ENCODE results near the gene CASP6.
"Not testable (repeated sequence)": the region's sequence is repeated elsewhere in the genome, so short reads cannot be mapped to it uniquely, and the experiment has no call there.

CASP6 gene

DNA sequence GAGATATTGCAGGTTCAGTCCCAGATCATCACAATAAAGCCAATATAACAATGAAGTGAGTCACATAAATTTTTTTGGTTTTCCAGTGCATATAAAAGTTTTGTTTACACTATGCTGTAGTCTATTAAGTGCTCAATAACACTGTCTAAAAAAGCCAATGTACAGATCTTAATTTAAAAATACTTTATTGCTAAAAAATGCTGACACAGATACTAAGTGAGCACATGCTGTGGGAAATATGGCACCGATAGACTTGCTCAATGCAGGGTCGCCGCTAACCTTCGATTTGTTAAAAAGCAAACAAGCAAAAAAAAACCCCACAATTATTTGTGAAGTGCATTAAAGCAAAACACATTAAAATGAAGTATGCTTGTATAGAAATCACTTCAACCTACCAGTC, 16.4 kb upstream of the CASP6 start:
- DNase-seq (ENCODE audit: low read depth in 2 of 2), result no peak

DNA sequence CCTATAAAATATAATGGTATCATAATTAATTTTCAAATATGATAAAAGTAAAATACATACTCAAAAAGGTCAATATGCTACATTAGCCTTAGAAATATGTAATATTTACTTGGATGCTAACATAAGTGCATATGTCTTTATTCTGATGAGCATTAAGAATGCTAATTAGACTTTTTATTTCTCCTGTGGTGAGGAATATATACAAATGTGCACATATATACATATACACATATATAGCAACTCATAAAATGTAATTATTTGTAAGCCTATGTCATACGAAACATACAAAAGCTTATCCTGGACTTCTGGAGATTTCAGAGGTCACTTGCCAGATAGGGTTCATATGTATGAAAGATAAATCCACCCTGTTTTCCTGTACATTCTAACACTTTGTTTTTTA, 15.5 kb upstream of the CASP6 start:
- DNase-seq (ENCODE audit: low read depth in 2 of 2), result no peak

DNA sequence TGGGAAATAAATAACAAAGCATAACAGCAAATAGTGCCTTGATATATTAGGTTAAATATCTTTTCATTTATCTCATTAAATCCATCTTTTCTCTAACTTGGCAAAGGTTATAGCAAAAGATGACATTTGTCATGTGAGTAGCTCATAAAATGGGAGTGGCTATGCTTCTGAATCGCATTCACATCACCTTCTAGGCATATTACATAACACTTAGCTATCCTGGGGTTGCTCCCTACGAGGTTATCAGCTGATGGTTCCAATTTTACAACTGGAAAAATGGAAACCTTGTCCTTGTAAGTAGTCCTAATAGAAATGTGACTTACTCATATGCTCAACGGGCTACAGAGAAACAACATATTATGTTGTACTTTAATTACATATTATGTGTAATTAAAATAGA, 10.3 kb upstream of the CASP6 start:
- DNase-seq (ENCODE audit: low read depth in 2 of 2), result no peak

DNA sequence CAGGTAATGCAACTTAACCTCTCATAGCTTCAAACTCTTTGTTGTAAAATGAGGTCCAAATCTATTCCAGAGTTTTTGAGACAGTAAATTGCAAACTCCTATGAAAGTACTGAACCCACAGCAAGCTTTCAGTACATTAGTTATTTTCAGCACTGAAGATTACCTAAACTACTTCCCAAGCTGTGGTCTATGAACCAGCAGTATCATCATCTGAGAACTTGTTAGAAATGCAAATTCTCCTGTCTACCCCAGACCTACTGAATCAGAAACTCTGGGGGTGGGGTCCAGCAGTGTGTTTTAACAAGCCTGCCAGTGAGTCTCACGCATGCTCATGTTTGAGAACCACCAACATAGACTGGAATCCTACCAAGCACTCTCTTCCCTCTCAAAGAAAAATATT, 5.7 kb upstream of the CASP6 start:
- no peak for DNase-seq (ENCODE audit: low read depth in 2 of 2)

DNA sequence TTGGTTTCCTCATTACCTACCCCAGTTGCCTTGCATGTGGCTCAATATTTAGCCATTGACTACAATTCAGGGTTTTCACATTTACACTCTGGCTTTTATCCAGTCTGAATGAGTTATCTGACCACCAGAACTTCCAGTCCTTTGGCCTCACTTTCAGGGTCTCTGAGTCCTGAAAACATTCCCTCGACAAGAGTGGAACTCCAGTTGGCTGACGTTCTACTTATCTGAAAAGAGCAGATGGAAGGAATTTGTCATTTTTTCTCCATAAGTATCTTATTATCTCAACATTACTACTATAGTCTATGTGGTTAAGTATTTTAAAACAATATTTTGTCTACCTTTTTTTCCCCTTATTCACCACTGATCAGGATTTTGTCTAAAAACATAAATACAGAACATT, 5.2 kb upstream of the CASP6 start:
- DNase-seq (ENCODE audit: low read depth in 2 of 2), result no peak

DNA sequence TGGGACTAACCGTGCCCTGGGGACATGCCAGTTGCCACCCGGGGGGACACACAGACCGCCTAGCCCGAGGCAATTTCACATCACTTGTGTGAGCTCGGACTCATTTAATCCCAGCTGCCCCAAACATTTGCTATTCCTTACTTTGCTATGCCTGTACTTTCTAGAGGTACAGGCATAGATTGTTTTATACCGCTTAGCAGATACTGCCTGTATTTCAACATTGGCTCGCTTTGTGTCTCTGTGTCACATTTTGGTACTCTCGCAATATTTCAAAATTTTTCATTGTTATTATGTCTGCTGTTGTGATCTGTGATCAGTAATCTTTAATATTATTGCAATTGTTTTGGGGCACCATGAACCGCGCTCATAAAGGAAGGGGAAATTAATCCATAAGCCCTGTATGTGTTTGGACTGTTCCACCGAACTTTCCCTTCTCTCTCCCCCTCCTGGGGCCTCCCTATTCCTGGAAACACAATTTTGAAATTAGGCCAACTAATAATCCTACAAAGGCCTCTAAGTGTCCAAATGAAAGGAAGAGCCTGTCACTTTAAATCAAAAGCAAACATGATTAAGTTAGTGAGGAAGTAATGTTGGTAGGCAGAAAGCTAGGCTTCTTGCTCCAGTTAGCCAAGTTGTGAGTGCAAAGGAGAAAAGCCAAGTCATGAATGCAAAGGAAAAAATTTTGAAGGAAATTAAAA, 568 bp upstream of the CASP6 start:
- no peak for DNase-seq (ENCODE audit: low read depth in 2 of 2)

DNA sequence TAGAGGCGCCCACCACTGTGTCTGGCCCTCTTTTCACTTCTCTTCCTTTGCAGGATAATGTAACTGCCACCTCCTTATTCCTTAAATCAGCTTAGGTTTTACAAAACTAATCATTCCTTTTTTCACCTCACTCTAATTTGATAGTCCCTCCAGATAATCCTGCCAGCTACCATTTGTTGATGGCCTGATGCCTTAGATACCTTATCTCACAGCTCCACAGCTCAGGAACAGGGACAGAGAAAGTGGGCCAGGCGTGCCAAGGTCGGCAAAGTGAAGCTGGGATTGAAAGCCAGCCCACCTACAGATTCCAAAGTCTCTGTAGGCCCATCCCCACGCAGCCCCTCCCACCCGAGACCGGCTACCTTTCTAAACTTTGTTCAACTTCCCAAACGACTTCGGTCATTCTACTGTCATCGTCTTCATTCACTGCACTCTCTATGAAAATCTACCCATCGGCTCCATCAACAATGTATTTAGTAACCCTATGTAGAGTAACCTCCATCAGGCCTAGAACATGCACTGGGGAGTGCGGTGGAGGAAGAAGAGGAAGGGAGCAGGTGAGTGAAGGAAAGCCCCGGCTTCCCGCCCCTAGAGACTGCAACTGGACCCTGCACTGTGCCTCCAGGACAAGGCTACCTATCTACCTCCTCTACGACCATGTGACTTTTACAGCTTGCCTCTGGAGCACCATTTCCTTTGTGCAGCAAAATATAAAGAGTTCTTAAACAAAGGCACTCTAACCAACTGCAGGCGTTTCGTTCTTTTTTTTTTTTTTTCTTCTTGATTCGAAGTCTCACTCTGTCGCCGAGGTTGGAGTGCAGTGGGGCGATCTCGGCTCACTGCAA, 1.5 kb downstream of the CASP6 start:
- no peak for DNase-seq (ENCODE audit: low read depth in 2 of 2)

DNA sequence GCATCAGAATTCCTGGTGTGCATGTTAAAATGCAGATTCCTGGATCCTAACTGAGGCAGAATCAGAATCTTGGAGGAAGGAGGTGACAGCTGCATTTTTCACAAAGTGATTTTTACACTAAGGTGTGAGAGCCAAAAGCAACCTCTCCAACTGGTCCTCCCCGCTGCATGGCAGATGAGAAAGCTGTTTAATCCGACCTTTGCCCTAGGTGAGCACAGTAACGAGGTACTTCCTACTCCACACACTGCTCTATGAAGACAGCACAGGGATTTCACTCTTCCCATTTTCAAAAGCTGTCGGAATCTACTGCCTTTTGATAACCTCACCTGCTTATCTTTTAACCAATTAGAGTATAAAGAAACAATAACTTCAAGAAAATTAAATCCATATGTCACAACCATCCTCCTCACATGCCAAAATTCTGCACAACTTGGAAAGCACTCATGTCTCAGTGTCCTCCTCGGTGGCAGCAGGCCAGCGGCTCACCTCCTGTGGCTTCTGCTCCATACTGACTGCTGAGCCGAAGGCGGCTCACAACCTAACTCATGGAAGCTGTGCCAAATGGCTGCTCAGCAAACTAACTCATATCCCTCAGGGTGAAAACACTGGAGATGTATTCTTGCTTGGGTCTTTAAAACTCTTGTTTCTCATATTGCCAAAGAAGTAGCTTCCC, 3.6 kb downstream of the CASP6 start:
- no peak for DNase-seq (ENCODE audit: low read depth in 2 of 2)

DNA sequence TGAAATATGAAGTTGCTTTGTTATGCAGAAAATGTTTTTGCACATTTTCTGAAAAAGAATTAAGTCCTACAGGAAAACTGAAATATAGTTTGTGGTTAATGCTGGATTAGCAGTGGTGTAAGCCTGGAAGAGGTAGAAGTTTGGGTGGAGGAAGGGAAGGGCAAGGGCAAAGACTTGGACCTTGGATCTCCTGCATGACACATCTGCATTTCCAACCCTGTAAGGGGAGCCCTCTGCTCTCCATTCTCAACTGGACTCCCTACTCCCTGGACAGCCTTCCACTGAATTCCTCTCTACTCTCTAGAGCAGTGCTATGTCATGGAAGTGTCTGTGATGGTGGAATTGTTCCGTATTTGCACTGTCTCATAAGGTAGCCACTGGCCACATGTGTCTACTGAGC, 4.6 kb downstream of the CASP6 start:
- no peak for DNase-seq (ENCODE audit: low read depth in 2 of 2)

DNA sequence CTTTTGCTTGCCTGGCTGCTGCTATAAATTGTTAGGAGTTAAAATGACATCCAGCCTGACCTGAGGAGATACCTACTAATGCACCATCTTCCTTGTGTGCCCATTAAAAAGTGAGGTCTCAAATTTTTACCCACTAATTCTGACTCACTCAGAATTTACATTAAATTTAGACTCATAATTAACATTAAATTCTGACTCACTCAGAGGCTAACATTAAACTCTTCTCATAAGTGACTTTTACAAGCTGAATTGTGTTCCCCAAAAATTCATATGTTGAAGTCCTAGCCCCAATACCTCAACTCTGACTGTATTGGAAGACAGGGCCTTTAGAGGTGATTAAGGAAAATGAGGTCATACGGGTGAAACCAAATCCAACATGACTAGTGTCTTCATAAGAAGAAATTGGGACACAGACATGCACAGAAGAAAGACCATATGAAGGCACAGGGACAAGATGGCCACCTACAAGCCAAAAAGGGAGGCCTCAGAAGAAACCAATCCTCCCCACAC, 11.8 kb downstream of the CASP6 start:
- DNase-seq (ENCODE audit: low read depth in 2 of 2), result no peak

DNA sequence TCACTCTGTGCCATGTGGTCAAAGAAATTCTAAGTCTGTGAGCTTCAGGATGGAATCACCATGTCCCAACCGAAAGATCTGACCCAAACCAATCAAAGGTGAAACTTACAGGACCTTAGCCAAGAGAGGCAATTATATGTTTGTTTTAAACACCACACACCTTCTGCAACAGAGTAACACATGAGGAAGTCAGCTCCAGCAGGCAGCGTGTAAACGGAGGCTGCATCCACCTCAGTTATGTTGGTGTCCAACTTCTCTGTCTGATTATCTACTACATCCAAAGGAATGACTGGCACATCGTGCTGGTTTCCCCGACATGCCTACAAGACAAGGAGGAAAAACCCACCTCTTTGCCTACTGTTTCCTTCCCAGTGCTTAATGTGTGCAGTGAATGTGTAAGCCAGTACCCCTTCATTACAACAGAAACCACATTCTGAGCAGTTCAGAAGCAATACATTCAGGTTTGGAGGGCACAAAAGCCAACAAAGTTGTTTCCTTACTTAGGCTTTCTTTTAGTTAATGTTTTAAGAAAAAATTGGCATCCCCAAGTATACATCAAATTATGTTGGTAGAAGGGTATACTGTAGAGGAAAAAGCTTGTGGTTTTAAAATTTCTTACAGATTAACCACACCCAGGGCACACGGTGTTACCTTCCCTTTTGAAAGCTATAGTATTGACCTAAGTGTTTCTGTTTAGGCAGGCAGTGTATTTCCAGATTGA, 12.4 kb downstream of the CASP6 start:
- DNase-seq (ENCODE audit: low read depth in 2 of 2), result no peak

DNA sequence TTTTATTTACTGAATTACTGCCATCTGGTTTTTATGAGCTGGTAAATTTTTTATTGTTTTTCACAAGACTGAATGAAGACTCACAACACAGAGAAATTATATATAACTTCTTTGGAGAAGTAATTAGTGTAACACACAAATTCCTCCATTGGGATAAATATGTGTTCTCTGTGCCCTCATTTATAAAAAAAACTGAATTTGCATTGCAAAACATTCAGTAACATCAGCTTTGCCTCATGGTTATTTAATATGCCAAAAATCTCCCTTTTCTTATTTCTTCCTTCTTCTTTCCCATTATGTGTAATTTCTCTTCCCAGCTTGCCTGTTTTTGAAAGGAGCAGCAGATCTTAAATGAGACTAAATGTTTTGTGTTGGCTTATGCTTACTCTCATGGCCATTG, 18.5 kb downstream of the CASP6 start:
- DNase-seq (ENCODE audit: low read depth in 2 of 2), result no peak

DNA sequence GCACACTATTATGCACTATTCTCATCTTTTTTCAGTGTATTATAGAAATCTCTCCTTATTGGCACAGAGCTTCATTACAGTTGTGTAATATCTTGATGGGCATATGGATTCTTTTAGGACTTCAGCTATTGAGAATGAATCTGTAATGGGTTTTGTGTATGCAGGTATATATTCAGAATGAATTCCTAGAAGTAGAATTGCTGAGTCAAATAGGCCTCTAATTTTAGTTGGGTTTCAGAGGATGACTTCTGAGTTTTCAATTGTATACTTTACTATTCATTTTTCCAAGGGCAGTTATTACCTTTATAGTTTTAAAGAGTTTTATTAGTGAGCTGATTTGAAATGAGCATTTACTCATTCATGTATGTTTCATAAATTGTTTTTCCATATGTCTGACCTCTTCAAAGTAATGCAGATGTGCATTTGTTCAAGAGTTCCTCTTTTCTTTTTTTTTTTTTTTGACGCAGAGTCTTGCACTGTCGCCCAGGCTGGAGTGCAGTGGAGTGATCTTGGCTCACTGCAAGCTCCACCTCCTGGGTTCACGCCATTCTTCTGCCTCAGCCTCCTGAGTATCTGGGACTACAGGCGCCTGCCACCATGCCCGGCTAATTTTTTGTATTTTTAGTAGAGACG, 19.5 kb downstream of the CASP6 start:
- no peak for DNase-seq (ENCODE audit: low read depth in 2 of 2)

DNA sequence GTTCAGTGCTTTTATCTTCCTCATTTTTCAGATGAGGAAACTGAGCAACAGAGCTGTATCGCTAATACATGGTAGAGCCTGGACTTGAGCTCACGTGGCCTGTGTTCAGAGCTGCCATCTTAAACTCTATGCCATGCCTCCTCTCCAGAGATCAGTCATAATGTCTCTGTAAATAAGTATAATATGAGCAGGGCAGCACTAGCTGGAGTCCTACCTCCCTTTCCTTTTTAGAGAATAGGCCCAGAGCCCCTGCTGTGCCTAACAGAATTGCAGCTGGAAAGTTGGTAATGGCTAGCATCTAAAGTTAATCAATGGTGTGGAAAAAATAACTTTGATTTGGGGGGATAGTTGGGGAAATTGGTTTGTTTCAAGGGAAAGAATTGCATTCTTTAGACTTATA, 20.4 kb downstream of the CASP6 start:
- DNase-seq (ENCODE audit: low read depth in 2 of 2), result no peak

DNA sequence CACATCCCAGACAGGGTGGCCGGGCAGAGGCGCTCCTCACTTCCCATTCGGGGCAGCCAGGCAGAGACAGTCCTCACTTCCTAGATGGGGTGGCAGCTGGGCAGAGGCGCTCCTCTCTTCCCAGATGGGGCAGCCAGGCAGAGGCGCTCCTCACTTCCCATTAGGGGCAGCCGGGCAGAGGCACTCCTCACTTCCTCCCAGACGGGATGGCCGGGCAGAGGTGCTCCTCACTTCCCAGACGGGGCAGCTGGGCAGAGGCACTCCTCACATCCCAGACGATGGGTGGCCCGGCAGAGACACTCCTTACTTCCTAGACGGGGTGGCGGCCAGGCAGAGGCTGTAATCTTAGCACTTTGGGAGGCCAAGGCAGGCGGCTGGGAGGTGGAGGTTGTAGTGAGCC, 24.3 kb downstream of the CASP6 start:
- DNase-seq (ENCODE audit: low read depth in 2 of 2), result not testable (repeated sequence)

DNA sequence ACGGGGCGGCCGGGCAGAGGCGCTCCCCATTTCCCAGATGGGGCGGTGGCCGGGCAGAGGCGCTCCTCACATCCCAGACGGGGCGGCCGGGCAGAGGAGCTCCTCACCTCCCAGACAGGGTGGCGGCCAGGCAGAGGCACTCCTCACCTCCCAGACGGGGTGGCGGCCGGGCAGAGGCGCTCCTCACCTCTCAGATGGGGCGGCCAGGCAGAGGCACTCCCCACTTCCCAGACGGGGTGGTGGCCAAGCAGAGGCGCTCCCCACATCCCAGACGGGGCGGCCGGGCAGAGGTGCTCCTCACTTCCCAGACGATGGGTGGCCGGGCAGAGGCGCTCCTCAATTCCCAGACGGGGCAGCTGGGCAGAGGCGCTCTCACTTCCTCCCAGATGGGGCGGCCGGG, 24.8 kb downstream of the CASP6 start:
- not testable (repeated sequence) for DNase-seq (ENCODE audit: low read depth in 2 of 2)

DNA sequence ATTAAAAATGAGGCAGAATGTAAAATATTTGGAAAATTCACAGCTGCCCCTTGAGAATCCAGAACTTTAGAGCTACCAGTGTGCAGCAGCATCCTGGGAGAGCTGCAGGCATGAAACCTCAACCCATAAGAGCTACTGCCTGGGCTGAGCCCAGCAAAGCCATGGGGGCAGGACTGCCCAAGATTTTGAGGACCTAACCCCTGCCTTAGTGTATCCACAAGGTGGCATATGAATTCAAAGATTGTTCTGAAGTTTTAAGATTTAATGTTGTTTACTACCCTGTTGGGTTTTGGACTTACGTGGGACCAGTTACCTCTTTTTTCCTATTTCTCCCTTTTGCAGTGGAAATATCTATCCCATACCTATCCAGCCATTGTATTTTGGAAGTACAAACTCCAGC, 26.4 kb downstream of the CASP6 start:
- DNase-seq (ENCODE audit: low read depth in 2 of 2), result no peak

DNA sequence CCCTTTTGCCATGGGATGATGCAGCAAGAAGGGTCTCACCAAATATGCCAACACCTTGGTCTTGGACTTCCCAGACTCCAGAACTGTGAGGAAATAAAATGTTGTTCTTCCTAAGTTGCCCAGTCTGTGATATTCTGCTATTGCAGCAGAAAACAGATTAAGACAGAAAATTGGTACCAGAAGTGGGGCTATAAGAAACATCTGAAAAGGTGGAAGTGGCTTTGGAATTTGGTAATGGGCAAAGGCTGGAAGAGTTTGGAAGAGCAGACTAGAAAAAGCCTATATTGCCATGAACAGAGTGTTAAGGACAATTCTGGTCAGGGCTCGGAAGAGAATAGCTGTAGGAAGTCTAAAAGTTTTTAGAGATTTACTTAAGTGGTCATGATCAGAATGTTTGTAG, 27.4 kb downstream of the CASP6 start:
- DNase-seq (ENCODE audit: low read depth in 2 of 2), result no peak

DNA sequence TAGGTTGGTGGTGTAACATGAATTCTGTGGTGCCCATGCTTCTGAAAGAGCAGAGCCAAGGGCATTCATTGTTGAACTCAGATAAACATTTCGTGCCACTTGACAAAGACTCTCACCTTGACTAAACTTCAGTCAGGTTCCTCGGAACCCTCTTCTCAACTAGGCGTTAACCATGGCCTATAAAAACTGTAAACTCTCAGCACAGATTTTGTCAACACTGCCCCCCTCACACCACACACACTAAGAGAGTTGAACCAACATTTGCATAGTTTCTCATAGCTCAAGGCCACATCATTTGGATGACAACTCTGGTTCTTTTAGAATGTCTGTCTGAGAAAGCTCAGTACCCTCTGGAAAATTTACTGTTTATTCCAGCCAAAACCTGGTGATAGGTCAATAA, 28.1 kb downstream of the CASP6 start:
- no peak for DNase-seq (ENCODE audit: low read depth in 2 of 2)

DNA sequence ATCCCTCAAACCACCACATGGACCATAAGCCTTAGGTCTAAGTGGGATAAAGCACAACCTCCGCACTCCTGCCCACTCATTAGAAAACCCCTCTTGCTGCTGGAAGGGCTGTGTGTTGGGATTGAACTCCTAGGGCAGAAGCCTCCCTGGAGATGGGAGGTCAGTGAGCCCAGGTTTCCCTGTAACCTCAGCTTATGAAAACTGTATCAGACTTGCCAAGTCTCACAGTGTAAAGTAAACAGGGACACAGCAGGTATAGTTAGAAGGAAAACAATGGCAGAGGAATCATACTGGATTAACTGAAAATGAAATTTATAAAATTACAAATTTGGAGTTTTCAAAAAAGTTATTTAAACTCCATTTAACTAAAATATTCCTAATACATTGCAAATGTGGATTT, 29.9 kb downstream of the CASP6 start:
- no peak for DNase-seq (ENCODE audit: low read depth in 2 of 2)

DNA sequence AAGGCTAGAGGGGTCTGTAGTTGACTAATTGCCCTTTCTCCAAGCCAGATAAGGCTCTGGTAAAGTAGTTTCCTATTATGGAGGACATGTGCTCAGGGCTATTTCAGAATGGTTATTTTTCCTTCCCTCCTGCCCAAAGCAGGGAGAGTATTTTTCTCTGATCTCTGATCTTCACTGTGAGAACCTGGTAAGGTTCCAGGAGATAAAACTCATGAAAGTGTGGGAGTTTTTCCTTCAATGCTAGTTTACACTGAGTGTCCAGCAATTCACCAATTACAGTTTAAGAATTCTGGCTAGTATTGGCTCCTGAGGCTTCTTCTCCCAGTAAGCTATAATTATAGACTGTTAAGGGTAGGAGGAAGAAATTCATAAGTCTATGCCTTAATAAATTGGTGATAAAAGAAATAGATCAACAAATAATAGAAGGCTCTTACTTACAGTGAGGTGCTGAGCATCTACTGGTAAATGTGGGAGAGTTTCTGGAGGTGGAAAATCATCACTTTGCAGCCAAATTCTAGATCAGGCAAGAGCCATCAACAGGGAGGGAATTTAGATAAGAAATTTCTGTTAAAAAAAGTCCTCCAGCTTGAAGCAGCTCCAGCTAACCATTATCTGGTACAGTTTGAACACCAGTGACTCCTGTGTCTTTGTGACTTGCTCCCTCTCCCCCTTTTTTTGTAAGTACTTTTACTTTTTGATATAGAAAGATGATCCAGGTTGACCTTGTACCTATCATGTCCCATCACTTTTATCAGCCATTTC, 30.9 kb downstream of the CASP6 start:
- no peak for DNase-seq (ENCODE audit: low read depth in 2 of 2)

Data from stimulated activated CD4-positive, alpha-beta T cell treated with anti-CD3 and anti-CD28 coated beads, Interleukin-1b, Interleukin-23, amount 100 ng/mL, for 4 hours (primary cell).